GM18868 (cell line): ENCODE data around the gene FOXI1.

Experiments used
- ATAC-seq: cut with Tn5 transposase; IDR thresholded peaks from one replicate; pipeline ENCODE4 v1.9.1; 2021; ENCODE audit warnings: mild to moderate bottlenecking, moderate library complexity; ENCODE audit not compliant: unreplicated experiment

FOXI1 gene

DNA sequence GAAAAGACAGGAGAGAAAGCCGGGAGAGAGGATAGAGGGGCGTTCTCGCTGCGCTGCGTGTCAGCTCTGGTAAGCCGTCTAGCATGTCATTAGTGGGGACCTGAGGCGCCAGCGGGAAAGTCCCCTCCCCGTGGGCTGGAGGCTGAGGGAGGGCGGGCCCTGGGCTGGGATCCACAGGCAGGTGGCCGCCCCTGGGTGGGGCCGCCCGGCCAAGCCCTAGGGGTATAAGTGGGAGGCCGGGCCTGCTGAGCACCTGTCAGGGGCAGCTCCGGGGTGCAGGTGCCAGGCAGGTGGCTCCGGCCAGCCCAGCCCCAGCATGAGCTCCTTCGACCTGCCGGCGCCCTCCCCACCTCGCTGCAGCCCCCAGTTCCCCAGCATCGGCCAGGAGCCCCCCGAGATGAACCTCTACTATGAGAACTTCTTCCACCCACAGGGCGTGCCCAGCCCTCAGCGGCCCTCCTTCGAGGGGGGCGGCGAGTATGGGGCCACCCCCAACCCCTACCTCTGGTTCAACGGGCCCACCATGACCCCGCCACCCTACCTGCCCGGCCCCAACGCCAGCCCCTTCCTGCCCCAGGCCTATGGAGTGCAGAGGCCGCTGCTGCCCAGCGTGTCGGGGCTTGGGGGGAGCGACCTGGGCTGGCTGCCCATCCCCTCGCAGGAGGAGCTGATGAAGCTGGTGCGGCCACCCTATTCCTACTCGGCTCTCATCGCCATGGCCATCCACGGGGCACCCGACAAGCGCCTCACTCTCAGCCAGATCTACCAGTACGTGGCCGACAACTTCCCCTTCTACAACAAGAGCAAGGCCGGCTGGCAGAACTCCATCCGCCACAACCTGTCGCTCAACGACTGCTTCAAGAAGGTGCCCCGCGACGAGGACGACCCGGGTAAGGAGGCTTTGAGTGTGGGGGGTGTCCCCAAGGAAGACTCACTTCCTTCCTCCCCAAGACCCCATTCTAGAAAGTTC lies at the start of gene FOXI1:
TSS of gene FOXI1 (plus strand) at position 256 of the 970 bp plus-strand sequence. CDS start at position 317, 61 bp downstream.
- ATAC-seq: no peak

DNA sequence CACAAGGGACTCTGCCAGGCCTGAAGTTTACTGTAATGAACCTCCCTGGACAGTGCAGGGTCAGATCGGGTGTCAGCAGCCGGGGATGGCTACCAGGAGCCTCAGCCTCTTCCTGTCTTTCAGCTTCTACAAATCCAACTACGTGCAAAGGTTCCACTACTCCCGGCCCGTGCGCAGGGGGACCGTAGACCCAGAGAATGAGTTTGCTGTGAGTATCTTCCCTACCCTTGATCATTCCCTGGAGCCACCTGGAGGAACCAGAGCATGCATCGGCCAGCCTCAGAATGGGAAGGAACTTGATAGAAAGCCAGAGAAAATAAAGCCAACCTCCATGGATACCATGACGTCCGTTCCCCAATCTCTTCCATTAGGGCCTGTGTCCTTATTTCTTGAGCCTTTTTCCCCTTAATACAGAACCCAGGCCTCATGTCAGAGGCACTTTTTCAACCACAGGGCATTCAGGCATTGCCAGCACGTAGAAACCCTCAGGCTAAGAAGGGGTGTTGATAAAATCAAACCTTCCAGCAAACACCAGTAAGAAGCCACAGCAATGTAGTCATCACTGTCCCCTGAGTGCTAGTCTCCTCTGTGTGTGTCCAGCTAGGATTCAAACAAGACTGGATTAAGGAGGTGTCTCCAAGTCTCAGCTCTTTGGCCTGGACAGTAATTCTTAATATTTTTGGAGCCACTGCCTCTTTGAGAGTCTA lies 49.0 kb upstream of the FOXI1 start:
- ATAC-seq: no peak

DNA sequence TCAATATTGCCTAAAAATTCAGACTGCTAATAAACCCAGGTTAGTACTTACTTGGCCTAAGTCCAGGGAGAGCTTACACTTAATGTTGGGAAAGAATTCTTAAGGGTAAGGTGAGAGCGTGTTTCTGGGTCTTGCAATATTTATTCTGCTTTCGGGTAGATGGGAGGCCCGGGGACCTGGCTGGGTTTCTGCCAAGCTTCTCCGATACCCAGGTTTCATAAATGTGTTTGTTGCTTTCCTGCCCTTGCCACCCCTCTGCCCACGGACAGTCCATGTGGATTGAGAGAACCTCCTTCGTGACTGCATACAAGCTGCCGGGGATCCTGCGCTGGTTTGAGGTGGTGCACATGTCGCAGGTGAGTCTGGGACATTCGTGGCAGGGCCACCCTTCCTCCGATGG lies 48.4 kb upstream of the FOXI1 start:
- no peak for ATAC-seq

DNA sequence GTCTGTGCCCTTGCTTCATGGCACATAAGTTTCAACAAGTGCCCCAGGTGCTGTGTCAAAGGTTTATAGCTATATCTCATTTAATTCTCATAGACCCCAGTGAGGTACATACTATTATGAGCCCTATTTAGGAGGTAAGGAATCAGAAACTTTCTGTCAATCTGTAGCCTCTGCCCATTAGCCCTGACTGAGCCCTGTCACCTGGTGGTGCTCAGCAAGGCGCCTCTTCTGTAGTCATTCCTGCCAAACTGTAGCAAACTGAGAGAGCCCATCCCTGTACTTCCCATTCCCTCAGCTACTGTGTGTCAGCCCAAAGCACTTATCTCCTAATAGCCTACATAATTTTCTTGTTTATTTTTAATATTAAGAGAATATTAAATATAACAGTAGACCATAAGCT lies 46.5 kb upstream of the FOXI1 start:
- ATAC-seq: no peak

DNA sequence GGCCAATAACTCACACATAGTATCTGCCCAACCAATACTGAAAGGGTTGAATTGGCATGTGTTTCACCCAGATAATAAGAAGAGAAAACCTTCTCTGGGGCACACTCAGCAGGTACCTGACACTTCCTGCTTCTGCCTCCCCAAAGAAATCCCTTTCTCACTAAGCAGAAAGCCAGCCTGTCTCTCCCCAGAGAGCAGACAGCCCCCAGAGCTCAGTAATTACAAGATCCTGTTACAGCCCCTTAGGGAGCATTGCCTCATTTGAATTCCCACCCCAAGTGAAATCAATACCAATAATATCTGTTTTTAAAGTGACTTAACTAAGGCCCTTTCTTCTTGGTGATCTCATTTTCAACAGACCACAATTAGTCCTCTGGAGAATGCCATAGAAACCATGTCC lies 38.5 kb upstream of the FOXI1 start:
- ATAC-seq: no peak

DNA sequence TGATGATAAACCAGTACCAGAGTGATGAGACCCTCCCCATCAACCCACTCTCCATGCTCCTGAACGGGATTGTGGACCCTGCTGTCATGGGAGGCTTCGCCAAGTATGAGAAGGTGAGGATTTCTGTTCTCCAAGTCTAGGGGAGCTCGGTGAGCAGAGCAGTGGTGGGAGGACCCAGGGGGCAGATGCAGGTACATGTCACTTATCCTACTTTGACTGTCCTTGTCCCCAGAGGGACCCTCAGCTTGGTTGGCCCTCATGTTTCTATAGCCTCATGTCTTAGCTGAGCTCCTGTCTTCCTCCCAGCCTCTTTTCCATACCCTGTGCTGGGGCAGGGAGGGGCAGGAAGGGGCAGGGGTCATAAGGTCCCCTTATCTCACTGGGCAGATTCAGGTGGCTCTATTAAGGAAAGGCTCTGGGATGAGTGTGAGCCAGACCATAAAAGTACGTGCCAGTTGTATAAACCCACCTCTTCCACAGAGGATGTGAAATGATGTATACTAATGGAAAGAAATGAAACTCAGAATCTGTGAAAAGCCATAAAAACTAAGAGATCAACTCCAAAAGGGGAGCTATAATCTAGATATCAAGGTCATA lies 38.0 kb upstream of the FOXI1 start:
- ATAC-seq: no peak

DNA sequence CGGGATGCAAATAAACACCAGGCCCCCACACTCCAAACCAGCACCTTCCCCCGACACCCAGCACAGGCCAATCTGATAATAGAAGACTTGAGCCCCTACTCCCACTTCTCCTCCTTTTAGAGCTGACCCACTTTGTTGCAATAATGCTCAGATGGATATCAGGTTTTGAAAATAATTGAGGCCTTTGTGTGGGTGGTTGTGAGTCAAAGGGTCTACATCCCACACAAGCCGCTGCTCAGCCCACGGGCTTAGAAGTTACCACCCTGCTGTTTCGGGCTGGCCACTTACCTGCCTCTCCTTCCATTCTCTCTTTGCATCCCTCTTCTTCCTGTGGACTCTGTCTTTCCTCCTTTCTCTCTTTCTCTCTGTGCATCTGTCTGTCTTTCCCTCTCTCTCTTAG lies 36.2 kb upstream of the FOXI1 start:
- no peak for ATAC-seq

DNA sequence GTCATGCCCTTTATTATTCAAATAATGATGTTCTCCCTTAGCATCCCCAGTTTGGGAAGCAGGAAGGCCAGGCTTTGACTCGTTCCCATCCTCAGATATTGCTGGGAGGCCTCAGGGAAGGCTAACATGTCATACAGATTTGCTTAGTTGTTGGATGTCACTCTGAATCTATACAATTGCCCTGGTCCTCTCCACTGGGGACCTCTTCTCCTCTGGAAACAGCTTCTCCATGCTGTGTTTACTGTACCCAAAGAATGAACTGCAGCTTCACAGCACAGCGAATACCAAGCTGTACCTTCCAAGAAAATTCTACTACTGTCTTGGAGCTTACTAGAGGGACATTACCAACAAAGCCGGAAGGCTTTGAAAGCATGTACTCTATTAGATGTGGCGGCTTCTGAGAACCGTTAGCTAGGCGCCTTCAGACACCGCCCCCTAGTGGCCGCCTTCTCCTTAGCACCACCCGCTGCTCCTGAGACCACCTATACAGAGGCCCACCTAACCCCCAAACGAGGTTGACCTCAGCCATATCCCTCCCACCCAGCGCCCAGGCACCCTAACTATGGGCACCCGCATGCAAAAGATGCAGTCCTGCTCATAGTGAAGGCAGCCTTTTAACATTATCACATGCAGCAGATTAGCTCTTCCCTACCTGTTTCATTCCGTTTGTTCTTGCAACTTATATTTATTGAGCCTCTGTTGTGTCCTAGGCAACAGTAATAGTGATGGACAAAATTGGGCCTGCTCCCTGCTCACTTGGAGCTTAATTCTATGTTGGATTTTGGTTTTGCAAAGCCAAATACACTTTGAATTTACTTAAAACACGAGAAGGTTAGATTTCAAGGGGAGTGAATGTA lies 34.9 kb upstream of the FOXI1 start:
- no peak for ATAC-seq

DNA sequence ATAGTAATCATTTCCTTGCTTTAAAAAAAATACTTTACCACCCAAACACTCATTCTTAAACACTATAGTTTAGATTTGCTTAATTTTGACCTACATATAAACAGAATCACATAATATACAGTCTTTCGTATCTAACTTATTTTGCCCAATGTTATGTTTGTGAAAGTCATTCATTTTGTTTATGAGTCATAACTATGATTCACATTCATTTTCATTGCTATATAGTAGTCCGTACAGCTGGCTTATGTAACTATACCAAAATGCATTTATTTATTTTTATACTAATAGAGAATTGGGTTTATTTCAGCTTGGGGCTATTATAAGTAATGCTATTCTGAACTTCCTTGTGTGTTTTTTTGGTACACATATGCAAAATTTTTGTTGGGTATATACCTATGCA lies 33.9 kb upstream of the FOXI1 start:
- ATAC-seq: no peak

DNA sequence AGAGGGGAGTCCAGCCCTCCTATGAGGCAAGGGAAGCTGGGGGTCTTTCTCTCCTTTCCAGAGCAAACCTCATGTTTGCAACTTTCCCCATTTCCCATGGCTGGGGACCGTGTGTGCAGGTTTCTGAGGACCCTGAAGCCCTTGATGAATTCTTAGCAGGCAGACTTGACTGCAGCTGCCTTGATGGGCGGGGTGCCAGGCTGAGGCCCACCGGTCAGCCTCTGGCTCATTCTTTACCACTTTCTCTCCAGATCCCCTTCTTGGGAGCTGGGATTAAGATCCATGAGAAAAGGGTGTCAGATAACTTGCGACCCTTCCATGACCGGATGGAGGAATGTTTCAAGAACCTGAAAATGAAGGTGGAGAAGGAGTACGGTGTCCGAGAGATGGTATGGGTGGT lies 30.0 kb upstream of the FOXI1 start:
- no peak for ATAC-seq

DNA sequence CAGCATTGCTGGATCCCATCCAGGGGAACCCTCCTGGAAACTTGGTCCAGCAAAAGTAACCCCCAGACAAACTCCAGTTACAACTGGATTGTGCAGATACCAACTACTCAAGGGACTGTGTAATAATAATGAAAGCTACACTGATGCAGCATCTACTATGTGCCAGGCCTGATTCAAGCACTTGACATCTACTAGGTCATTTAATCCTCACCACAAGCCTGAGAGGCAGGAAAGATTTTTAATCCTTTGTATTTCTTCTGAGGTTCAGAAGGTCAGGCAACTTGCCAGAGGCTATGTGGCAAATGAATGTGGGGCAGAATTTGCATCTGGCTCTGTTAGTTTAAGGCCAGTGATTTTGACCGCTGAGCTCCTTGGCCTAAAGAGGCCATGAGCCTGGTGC lies 29.5 kb upstream of the FOXI1 start:
- ATAC-seq: no peak

DNA sequence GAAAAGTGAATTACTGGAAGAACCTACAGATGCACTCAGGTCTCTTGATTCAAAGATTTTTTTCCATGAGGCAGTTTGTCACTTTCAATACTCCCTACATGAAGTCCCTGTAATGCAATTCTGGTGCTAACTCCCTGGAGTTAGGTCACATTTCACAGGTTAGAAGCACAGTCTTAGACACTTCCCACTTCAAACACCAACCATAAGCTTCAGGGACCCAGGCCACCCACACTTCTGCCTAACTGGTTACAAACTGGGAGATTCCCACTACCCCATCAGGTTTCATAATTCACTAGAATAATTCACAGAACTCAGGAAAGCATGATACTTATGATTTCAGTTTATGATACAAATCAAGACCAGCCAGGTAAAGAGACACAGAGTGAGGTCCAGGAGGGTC lies 29.0 kb upstream of the FOXI1 start:
- ATAC-seq: no peak

DNA sequence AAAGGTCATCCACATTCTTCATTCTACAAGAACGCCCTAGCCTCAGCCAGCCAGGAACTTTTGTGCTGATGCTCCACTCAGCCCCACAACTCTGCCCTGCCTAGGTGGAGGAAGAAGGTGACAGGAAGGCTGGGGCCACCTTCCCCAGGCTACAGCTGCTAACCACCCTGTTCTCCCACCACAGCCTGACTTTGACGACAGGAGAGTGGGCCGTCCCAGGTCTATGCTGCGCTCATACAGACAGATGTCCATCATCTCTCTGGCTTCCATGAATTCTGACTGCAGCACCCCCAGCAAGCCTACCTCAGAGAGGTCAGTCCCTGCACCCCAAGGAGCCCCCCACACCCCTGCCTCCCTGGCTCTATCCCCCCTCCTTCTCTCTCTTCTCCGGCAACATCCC lies 28.2 kb upstream of the FOXI1 start:
- no peak for ATAC-seq

DNA sequence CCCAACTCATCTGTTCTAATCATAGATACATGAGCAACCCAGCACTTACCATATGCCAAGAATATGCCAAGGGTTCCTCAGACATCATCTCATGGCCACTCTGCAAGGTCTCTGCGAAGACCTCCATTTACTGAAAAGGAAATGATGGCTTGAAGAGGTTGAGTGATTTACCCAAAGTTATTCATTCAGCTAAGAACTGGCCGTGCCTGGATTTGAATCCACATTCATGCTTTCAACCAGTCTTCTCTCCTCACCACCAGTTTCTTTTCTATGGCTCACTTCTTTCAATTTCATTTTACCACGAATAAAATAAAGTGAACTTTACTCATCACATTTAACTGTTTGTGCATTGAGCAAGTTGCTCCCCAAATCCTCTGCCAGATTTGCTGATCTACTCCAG lies 27.2 kb upstream of the FOXI1 start:
- no peak for ATAC-seq

DNA sequence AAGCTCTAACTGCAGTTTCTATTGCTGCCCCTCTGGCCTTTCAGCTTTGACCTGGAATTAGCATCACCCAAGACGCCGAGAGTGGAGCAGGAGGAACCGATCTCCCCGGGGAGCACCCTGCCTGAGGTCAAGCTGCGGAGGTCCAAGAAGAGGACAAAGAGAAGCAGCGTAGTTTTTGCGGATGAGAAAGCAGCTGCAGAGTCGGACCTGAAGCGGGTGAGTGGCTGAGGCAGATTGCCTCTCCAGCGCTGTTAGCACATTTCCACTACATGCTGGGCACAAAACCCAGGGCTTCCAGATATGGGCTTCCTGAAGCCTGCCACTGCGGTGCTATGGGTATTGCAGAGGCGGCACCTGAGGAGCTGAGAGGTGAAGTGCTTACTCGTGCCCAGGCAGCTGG lies 26.8 kb upstream of the FOXI1 start:
- no peak for ATAC-seq

DNA sequence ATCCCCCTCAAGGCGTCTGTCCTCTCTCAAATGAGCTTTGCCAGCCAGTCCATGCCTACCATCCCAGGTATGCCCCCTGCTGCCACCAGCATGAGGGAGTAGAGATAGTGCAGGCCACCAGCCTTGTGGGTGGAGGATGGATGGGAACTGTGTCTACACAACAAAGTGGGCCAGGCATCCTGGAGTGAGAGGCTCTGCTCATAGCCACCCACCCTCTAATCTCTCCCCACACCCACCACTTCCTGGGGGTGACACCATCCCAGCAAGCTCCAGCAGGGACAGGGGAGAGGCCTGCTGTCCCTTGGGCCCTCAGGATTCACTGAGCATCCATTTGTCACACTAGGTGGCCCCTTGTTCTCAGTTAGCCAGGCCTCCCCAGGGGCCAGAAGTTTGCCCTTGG lies 25.5 kb upstream of the FOXI1 start:
- ATAC-seq: no peak

DNA sequence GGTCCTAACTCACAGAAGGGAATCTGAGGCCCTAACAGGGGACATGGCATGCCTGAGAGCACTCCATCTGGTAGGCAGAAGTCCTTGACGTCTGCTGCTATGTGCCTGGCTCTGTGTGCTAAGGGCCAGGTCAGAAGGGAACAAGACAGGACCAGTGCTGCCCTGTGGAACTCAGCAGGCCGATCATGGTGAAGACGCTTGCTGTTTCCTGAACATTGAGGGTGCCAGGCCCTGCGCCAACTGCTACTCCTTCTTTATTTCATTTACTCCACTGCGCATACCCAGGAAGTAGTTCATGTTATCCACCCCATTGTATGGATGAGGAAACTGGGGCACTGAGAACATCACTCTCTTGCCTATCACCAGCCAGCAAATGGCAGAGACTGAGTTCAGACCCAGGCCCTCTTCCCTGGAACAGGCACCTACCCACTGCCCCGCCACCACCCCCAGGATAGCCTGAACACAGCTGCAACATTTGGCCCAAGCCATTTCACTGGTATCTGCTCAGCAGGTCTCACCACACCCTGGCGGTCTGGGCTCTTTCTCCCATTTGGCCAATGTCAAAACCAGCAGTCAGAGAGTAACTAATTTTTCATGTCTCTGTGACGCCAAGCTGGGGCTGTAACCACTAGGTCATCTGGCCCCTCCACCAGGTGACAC lies 24.8 kb upstream of the FOXI1 start:
- ATAC-seq: no peak

DNA sequence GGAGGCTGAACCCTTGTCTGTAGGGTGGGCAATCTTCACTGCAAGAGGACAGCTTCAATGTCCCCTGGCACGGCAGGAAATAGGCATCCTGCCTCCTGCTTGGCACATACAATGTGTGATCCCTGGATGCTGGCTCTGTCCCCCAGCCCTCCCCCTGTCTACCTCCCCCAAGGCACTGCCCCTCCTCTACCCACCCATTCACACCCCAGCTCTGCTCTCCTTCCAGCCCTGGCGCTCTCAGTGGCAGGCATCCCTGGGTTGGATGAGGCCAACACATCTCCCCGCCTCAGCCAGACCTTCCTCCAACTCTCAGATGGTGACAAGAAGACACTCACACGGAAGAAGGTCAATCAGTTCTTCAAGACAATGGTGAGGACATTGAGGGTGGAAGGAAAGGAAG lies 24.1 kb upstream of the FOXI1 start:
- ATAC-seq: no peak

DNA sequence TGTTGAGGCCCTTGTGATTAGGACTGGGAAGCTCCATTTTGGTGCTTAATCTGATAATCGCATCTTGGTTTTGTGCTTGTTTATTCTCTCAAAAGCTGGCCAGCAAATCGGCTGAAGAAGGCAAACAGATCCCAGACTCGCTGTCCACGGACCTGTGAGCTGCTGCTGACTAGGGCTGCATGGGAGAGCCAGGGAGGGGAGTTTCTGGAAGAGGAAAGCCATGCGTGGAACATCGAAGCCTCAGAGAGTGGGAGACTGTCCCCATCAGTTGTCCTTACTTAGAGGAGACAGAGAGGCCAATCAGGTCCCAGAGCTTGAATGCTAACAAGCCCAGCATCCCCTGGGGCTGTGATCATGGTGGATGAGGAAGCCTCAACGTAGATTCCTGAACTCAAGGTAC lies 23.0 kb upstream of the FOXI1 start:
- ATAC-seq: no peak

DNA sequence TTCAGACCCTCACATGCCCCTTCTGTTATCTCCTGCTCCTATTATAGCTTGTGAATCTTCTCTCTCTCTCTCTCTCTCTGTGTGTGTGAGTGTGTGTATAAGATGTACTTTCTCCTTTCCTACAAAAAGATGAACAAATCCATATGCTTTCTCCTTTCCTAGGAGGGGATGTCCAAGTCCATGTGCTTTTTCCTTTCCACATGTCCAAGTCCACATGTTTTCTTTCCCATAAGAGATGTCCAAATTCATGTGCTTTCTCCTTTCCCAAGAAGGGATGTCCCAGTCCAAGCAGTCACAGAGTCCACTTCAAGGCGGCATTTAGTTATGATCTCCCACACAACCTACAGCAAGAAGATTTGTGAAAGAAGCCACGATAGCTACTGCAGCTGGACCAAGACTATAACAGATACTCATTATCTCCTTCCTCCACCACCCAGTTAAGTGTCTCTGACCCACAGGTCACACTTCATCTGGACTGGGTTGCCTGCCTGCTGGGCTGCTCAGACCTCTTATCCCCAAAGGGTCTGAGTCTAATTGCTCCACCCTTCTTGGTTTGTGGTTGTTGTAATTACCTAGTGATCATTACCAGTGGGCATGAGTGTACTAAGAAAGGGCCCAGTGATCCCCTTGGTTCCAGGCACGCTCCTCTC lies 18.4 kb upstream of the FOXI1 start:
- no peak for ATAC-seq
